H1 (cell line): Measurements from ENCODE around the gene PCF11.

Experiments
- ATF2 ChIP-seq: IDR thresholded peaks from 2 replicates; pipeline ENCODE4 v1.6.1; 2012; ENCODE audit warnings: low read length, inconsistent platforms
- CHD2 ChIP-seq: IDR thresholded peaks from 2 replicates; pipeline ENCODE4 v1.6.1; 2012; ENCODE audit warnings: low read length, improper control_type of control experiment
- CTCF ChIP-seq, 3 experiments: IDR thresholded peaks; 1 replicate in 2 of 3; 2 replicates in 1 of 3; pipeline versions ENCODE4 v1.5.1 to v1.6.1; 2011; ENCODE audit warnings: low read length in 3 of 3, mild to moderate bottlenecking in 3 of 3, inconsistent platforms in 2 of 3, low read depth in 1 of 3, moderate library complexity in 1 of 3; ENCODE audit not compliant: insufficient read depth in 1 of 3; ENCODE audit errors: control extremely low read depth in 1 of 3
- EP300 ChIP-seq, 2 experiments: IDR thresholded peaks; 1 replicate in 1 of 2; 2 replicates in 1 of 2; pipeline ENCODE4 v1.6.1; 2011 to 2012; ENCODE audit warnings: low read depth in 2 of 2, low read length in 2 of 2, mild to moderate bottlenecking in 2 of 2, borderline replicate concordance in 1 of 2, inconsistent platforms in 1 of 2, moderate library complexity in 1 of 2
- MAX ChIP-seq: IDR thresholded peaks from 2 replicates; pipeline ENCODE4 v1.6.1; 2012; ENCODE audit warnings: inconsistent platforms
- POLR2AphosphoS5 ChIP-seq: IDR thresholded peaks from 2 replicates; pipeline ENCODE4 v1.6.1; 2011; ENCODE audit warnings: low read depth, low read length
- RNF2 ChIP-seq: fragments of 200-900, 300-1000 bp; sonication (generic); IDR thresholded peaks from 2 replicates; pipeline ENCODE4 v1.7.1; 2016; ENCODE audit warnings: borderline replicate concordance, low read depth, mild to moderate bottlenecking, antibody characterized with exemption, low read length; ENCODE audit not compliant: poor library complexity, severe bottlenecking; ENCODE audit errors: missing control alignments
- SRF ChIP-seq: IDR thresholded peaks from 2 replicates; pipeline ENCODE4 v1.6.1; 2011; ENCODE audit warnings: mild to moderate bottlenecking, low read depth, low read length, moderate library complexity
- TCF12 ChIP-seq: IDR thresholded peaks from 2 replicates; pipeline ENCODE4 v1.6.1; 2011; ENCODE audit warnings: low read depth, mild to moderate bottlenecking, low read length

- TF ChIP-seq CHD2 (no peak), CTCF (IDR thresholded peaks at IDR 0.05; ENCODE audit: control extremely low read depth in 1 of 3, insufficient read depth in 1 of 3, low read depth in 1 of 3, low read length in 3 of 3) (no peak), POLR2AphosphoS5 (no peak), ATF2 (no peak), TCF12 (no peak), SRF (no peak), EP300 (IDR thresholded peaks at IDR 0.05; ENCODE audit: borderline replicate concordance in 1 of 2, low read depth in 2 of 2, low read length in 2 of 2) (no peak), MAX (no peak), RNF2 (no peak)
Measured at GRCh38 chr11:83162377-83162776, 5.4 kb downstream of the PCF11 start.
